HG03521 (cell line): ENCODE results near the gene LENG1.
"Not testable (repeated sequence)": the region's sequence is repeated elsewhere in the genome, so short reads cannot be mapped to it uniquely, and the experiment has no call there.

ENCODE experiments used
- ATAC-seq: cut with Tn5 transposase; IDR thresholded peaks from one replicate; pipeline ENCODE4 v1.9.1; 2021; ENCODE audit warnings: mild to moderate bottlenecking, moderate library complexity; ENCODE audit not compliant: unreplicated experiment

The LENG1 gene

GRCh38 chr19:54189735-54190502 is 30.4 kb upstream of the LENG1 start:
- peak; percentile 39 for ATAC-seq

GRCh38 chr19:54189145-54189734 is 29.7 kb upstream of the LENG1 start, which contains the start of gene MBOAT7:
MBOAT7 (minus strand) TSS chr19:54189580; CDS start chr19:54188508, 1,072 bp downstream.
- ATAC-seq = peak; percentile 11

- ATAC-seq = no peak
Measured at GRCh38 chr19:54188215-54188871, 28.8 kb upstream of the LENG1 start.

- no peak for ATAC-seq
Measured at GRCh38 chr19:54186934-54187381, 27.4 kb upstream of the LENG1 start.

GRCh38 chr19:54186351-54186750 is 26.8 kb upstream of the LENG1 start:
- no peak for ATAC-seq

- no peak for ATAC-seq
Measured at GRCh38 chr19:54183431-54183830, 23.9 kb upstream of the LENG1 start.

- not testable (repeated sequence) for ATAC-seq
Measured at GRCh38 chr19:54181894-54182293, 22.4 kb upstream of the LENG1 start.

- ATAC-seq = no peak
Measured at GRCh38 chr19:54180691-54181091, 21.2 kb upstream of the LENG1 start.

GRCh38 chr19:54179921-54180461 is 20.5 kb upstream of the LENG1 start:
- ATAC-seq = no peak

GRCh38 chr19:54179262-54179852 is 19.8 kb upstream of the LENG1 start:
- no peak for ATAC-seq

- ATAC-seq = no peak
Measured at GRCh38 chr19:54178581-54179261, 19.2 kb upstream of the LENG1 start.

- no peak for ATAC-seq
Measured at GRCh38 chr19:54173951-54174834, 14.7 kb upstream of the LENG1 start.

- ATAC-seq = no peak
Measured at GRCh38 chr19:54173359-54173699, 13.8 kb upstream of the LENG1 start.

GRCh38 chr19:54172471-54173358 is 13.2 kb upstream of the LENG1 start, which contains the start of gene TMC4:
TMC4 (minus strand) TSS chr19:54173160; CDS start chr19:54173117, 43 bp downstream.
- ATAC-seq = no peak

GRCh38 chr19:54171736-54172431 is 12.4 kb upstream of the LENG1 start:
- not testable (repeated sequence) for ATAC-seq

GRCh38 chr19:54169149-54169740 is 9.7 kb upstream of the LENG1 start:
- ATAC-seq = no peak

GRCh38 chr19:54168174-54168917 is 8.8 kb upstream of the LENG1 start:
- ATAC-seq = no peak
